Activated CD4-positive, alpha-beta T cell treated with anti-CD3 and anti-CD28 coated beads for 4 hours (primary cell): ENCODE measurements around the gene CHMP1B.

Experiments used
- DNase-seq, 2 donors: peaks; one replicate each; pipeline ENCODE4 v3.0.0-alpha.2; 2020

CHMP1B gene, protein sequence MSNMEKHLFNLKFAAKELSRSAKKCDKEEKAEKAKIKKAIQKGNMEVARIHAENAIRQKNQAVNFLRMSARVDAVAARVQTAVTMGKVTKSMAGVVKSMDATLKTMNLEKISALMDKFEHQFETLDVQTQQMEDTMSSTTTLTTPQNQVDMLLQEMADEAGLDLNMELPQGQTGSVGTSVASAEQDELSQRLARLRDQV

DNA sequence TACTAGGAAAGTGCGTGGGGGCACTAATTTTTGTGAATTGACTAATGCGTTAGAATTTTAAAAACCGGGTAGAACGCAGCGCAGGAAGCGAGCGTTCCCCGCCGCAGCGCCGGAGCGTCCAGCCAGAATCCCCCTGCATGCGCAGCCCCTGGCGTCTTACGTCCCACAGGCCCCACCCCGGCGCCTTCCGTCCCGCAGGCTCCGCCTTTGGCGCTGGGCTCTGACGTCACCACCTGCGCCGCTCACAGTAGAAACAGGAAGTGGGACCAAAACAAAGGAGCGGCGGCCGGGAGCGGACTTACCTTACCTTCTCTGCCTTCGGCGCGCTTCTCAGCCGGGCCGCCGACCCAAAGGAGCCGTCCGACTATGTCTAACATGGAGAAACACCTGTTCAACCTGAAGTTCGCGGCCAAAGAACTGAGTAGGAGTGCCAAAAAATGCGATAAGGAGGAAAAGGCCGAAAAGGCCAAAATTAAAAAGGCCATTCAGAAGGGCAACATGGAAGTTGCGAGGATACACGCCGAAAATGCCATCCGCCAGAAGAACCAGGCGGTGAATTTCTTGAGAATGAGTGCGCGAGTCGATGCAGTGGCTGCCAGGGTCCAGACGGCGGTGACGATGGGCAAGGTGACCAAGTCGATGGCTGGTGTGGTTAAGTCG is at the start of gene CHMP1B:
Gene CHMP1B (plus strand): TSS at position 268 of the 660 bp plus-strand sequence. CDS start 99 bp downstream, at position 367.
- peak; percentile 94 to 96 for DNase-seq

DNA sequence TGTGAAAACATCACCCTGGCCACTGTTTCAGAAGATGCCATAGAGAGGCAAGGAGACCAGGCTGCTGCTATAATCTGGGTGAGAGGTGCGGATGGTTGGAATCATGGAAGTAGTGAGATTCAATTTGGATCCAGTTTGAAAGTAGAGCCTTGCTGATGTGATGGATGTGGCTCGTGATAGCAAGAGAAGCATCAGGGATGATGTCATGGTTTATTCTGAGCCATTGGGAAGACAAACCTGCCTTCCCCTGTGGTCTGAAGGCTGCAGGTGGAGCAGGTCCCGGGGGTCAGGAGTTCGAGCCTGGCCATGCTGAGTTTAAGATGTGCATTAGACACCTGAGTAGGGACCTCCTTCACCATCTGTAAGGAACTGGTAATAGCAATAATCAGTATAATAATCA is 49.6 kb upstream of the CHMP1B start:
- no peak for DNase-seq

DNA sequence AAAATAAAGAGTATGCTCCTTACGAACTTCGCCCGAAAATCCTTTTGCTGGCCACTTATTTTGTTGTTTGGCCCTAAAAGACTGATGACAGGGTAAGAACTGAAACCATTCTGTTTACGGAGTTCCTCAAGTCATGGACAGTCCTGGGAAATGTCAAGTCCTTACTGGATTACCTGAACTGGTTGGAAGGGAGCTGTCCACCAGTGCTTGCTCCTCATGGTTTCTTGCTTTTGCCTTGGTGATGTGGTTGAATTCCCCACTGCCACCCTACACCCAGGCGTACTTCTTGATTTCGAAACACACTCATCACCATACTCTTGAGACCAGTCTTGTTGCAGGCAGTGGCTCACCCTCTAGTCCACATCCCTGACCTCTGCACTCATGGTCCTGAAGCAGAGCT is 49.1 kb upstream of the CHMP1B start:
- DNase-seq: no peak

- DNase-seq: no peak
Measured at GRCh38 chr18:11802586-11802985, 48.6 kb upstream of the CHMP1B start.

DNA sequence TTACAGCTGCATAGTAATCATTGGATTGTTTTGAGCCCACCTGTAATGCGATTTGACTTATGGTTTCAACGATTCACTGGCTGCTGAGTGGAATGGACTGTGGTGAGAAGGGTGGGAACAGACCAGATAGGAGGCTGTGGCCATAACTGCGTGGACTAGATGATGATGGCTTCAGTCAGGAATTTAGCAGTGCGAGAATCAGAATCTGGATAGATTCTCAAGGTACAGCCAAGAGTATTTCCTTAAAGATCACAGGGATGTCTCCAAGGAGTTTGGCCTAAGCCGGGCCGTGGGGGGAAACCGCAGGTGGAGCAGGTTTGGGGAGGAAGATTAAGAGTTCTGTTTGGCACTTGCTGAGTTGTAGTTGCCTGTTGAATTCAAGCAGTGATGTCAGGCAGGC is 44.0 kb upstream of the CHMP1B start:
- DNase-seq: no peak

DNA sequence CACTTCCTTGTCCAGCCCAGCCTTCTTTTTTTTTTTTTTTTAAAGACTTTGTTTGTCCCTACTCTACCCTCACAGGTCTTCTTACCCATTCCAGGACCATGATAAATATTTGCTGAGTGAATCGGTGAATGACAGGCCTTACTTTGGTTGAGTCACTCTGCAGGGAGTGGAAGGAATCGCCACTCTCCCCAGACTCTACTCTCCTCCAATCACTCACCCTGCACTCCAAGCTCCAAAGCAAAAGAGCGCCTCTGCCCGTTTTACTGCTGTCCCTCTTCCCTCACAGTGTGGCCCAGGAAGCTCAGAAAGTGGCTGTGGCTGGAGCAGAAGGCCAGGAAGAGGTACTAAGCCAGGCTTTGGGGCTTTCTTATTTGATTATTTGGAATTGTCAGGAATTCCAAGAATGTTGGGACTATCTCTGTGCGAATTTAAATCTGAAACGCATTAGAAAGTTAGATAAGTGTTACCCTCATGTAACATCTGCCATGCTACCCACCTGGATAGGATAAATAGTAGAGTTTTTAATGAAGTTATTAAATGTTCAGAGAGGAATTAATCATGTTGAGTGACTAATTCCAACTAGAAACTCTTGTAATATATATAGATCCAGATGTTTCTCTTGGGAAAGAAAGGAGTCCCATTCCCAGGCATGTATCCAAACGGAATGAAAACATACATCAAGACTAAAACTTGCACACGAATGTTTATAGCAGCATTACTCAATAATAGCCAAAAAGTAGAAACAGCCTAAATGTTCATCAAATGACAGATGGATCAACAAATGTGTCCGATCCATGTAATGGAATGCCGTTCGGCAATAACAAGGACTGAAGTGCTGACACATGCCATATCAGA is 43.0 kb upstream of the CHMP1B start:
- DNase-seq: no peak

- DNase-seq: no peak
Measured at GRCh38 chr18:11809895-11810294, 41.3 kb upstream of the CHMP1B start.

- DNase-seq: no peak
Measured at GRCh38 chr18:11810379-11810778, 40.8 kb upstream of the CHMP1B start.

DNA sequence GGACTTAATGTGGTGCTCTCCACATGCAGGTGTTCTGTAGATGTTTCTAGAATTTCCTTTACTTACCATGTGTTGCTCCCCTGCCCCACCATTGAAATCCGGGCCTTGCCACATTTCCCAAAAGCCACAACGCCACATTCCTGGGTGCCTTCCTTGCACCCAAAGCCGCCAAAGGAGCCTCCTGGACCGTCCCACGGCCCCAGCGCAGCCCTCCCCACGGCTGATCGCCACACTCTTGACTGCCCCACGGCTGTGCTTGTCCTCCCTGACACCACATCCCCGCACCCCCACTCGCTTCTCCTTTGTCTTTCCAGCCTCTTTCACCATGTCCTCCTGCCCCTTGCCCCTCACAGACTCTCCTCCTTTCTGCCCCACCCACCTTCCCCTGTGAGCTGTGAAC is 40.2 kb upstream of the CHMP1B start:
- DNase-seq: no peak

DNA sequence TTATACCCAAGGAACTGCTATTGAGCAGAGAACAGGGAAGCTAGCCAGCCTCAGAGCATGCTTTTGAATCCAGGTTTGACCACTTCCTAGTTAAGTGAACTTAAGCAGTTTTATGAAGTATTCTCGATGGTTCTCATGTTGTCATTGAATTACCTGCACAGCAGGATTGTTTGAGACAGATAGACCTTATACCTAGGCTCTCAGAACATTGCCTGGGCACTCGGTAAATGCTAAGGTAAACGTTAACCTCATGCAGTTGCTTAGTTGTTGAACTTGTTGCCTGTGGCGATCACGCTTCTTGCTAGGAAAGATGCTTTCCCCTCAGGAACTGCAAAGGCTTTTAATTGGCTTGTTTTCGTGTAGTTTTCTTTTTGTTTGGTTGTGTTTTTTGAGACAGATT is 34.0 kb upstream of the CHMP1B start:
- no peak for DNase-seq

DNA sequence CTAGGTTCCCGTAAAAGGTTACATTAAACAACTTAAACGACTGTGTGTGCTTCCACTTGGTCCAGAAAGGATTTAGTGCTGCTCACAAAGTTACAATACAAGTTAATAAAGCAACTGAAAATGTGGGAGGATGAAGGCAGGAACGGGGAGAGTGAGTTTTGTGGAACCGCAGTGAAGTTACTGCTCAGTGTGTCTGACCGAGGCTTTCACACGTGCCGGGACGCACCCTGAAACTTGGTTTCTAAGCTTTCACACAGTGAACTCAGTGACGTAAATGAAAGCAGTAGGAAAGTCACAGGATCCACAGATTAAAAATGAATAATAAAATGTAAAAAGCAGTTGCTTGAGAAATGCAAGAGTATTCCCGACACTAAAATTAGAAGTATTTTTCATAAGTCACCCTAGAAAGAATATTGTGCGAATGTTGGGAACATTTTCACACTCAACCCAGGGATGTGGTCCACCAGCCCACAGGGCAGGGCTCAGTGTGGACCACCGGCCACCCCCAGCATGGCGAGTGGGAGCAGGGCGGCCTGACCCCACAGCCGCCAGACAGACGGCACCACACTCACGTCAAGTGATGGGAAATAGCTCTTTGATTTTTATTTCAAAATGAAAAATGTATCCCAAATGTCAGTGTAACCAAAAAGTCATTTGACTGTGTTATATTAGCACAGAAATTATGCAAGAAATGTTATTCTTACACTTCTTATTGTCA is 32.6 kb upstream of the CHMP1B start:
- DNase-seq: no peak

GRCh38 chr18:11819938-11820337 is 31.3 kb upstream of the CHMP1B start:
- no peak for DNase-seq

- DNase-seq: no peak
Measured at GRCh38 chr18:11820697-11821096, 30.5 kb upstream of the CHMP1B start.

DNA sequence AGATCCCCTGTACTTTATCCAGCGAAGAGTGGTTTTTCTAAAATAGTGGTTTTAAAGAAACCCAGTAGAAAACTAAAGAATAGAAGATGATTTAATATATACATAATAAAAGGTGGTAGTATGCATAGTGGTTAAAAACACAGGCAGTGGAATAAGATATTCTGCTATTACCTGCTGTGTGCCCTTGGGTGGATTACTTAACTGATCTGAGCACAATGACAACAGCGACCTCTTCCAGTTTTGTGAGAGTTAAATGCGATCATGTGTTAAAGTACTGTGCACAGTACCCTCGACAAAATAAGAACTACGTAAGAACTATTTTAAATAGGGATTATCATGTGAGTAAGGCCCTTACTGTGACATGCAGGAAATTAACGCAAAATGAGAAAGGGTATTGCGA is 30.0 kb upstream of the CHMP1B start:
- DNase-seq: no peak

DNA sequence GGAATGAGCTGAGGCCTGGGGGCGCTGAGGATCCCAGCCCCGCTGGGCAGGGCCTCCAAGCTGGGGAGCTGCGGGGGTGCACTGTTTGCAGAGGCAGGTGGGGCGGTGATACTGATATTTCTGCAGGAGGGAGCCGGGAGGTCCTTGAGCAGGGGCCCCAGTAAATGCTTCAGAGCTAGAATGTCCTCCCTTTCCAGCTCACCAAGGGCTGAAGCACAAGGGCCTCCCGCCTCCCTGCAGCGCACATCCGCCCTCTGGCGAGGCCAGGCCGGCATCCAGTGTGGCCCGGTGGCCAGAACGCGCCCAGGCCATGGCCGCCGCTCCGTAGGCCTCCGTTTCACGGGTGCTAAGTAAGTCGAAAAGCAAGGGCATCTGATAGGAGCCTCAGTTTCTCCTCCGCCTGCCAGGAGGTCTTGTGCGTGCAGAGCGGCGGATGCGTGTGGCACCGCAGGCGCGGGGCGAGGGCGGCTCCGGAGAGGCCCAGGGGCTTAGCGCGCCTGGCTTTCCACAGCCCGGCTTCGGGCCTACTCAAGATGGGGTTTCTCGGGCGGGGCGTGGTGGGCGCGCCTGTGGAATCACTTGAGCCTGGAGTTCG is 29.5 kb upstream of the CHMP1B start:
- DNase-seq: no peak

- DNase-seq: no peak
Measured at GRCh38 chr18:11823545-11823944, 27.7 kb upstream of the CHMP1B start.

DNA sequence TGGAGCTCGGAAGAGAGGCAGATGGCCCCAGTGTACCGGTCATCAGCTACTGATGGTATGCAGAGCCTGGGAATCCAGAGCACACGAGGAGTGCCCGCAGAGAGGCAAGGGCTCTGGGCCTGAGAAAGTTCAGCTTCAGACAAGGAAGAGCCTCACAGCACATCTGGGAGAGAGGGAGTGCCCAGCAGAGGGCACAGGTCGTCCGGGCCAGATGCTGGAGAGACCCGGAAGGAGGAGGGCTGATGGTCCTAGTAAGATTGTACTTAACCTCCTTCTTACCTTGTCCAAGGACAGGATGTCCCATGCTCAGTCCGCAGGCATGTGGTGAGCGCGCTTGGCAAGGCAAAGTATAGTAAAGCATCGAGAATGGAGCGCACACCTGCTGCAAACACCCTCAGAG is 24.4 kb upstream of the CHMP1B start:
- no peak for DNase-seq

- DNase-seq: no peak
Measured at GRCh38 chr18:11828786-11829432, 22.3 kb upstream of the CHMP1B start.

DNA sequence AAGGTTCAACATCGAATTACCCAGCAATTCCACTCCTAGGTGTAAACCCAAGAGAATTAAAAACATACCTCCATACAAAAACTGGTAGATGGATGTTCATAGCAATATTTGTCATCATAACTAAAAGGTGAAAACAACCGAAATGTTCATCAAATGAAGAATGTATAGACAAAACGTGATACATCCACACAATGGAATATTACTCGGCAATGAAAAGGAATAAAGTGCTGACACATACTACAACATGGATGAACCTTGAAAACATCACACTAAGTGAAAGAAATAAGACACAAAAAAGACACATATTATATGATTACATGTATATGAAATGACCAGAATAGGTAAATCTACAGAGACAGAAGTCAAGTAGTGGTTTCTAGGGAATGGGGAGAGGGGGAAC is 20.6 kb upstream of the CHMP1B start:
- no peak for DNase-seq

- DNase-seq: no peak
Measured at GRCh38 chr18:11831921-11832320, 19.3 kb upstream of the CHMP1B start.

- no peak for DNase-seq
Measured at GRCh38 chr18:11834772-11835171, 16.4 kb upstream of the CHMP1B start.

DNA sequence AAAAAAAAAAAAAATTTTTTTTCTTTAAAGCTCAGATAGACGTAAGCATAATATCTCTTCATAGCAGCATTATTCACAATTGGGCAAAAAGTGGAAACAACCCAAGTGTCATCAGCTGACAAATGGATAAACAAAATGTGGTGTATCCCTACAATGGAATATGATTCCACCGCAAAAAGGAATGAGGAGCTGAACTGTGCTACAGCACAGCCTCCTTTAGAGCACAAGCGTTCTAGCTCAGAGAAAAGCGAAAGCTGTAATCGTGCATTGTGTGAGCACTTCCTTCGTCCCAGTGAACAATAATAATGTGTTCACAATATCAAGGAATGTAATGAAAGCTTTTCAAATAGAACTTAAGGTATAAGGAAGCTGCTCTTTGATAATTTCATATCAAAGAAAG is 11.7 kb upstream of the CHMP1B start:
- DNase-seq: no peak
